GM12878 (cell line): ENCODE measurements around the gene ISL2. TPM values are rescaled to one million over a fixed set of nuclear protein-coding genes. Genes with fewer than 3 reads are reported as not detected.

Experiments
- ATAC-seq: fragments of 200-7000 bp; cut with Tn5 transposase; 3 replicates; pipeline ENCODE4 v1.9.1; 2020; ENCODE audit warnings: mild to moderate bottlenecking, moderate library complexity
- BruUV-seq: library from RNA; stranded (reverse); fragments of 400-500 nt; replicated peaks from 2 replicates; lab custom pipeline; 2021; lab: Mats Ljungman, UMichigan
- CTCF ChIA-PET: fragments of 300-600 bp; sonication (Branson Sonifier 250); formaldehyde crosslinking; extraction: SDS; loops from one replicate; lab custom pipeline; 2021; ENCODE audit warnings: inconsistent platforms; lab: Yijun Ruan, JAX
- POLR2A ChIA-PET: fragments of 350-600 bp; formaldehyde crosslinking; extraction: SDS; loops from one replicate; lab custom pipeline; 2021; ENCODE audit warnings: inconsistent platforms; lab: Charles Lee
- RAD21 ChIA-PET: fragments of 300-600 bp; sonication (Branson Sonifier 250); formaldehyde crosslinking; loops from one replicate; lab custom pipeline; 2023; ENCODE audit warnings: antibody characterized with exemption; ENCODE audit not compliant: unreplicated experiment; lab: Charles Lee
- SMC1A ChIA-PET: fragments of 300-600 bp; sonication (Branson Sonifier 250); formaldehyde crosslinking; loops from one replicate; lab custom pipeline; 2023; ENCODE audit not compliant: unreplicated experiment, uncharacterized antibody; lab: Charles Lee
- DNase-seq: peaks from one replicate; pipeline ENCODE4 v3.0.0-alpha.2; 2011; ENCODE audit warnings: low read depth, low spot score
- FAIRE-seq: peaks from 3 replicates; lab custom pipeline; 2011; peaks lifted over from hg19 to GRCh38; lab: Jason Lieb, UNC
- H2AFZ ChIP-seq: 2 replicates; pipeline ENCODE4 v1.6.0; 2011; ENCODE audit warnings: low read depth, low read length, control low read depth; ENCODE audit not compliant: control insufficient read depth
- H3K27ac ChIP-seq: 2 replicates; pipeline ENCODE4 v1.5.1; 2011; ENCODE audit warnings: control low read depth; ENCODE audit not compliant: control insufficient read depth, insufficient read depth
- H3K27me3 ChIP-seq, 2 experiments: replicated peaks in 1 of 2; 2 replicates each; pipeline versions ENCODE4 v1.6.0 to v1.6.1; 2011; ENCODE audit warnings: low read length in 1 of 2; ENCODE audit not compliant: control insufficient read depth in 2 of 2, insufficient read depth in 2 of 2
- H3K36me3 ChIP-seq, 2 experiments: 2 replicates each; pipeline ENCODE4 v1.5.1; 2011; ENCODE audit warnings: low read length in 1 of 2; ENCODE audit not compliant: control insufficient read depth in 2 of 2, insufficient read depth in 2 of 2
- H3K4me1 ChIP-seq: 2 replicates; pipeline ENCODE4 v1.6.1; 2011; ENCODE audit warnings: mild to moderate bottlenecking, low read length, moderate library complexity, mixed read lengths; ENCODE audit not compliant: control insufficient read depth, insufficient read depth
- H3K4me2 ChIP-seq: 2 replicates; pipeline ENCODE4 v1.6.0; 2011; ENCODE audit warnings: control low read depth; ENCODE audit not compliant: control insufficient read depth, insufficient read depth
- H3K4me3 ChIP-seq: fragments of 200-600 bp; sonication (generic); 2 replicates; pipeline ENCODE4 v1.5.1; 2016
- H3K79me2 ChIP-seq: 2 replicates; pipeline ENCODE4 v1.6.0; 2011; ENCODE audit warnings: low read length; ENCODE audit not compliant: control insufficient read depth, insufficient read depth
- H3K9ac ChIP-seq: 2 replicates; pipeline ENCODE4 v1.8.0; 2011; ENCODE audit warnings: low read length, control low read depth, mixed read lengths; ENCODE audit not compliant: control insufficient read depth, insufficient read depth
- H3K9me3 ChIP-seq: replicated peaks from 3 replicates; pipeline ENCODE4 v1.5.1; 2011; ENCODE audit warnings: mild to moderate bottlenecking, low read length; ENCODE audit not compliant: control insufficient read depth, insufficient read depth
- H4K20me1 ChIP-seq: 2 replicates; pipeline ENCODE4 v1.6.0; 2011; ENCODE audit not compliant: control insufficient read depth, insufficient read depth
- ATF7 ChIP-seq: fragments of 450-650 bp; IDR thresholded peaks from 2 replicates; pipeline ENCODE4 v1.6.1; 2016; ENCODE audit warnings: low read depth, mild to moderate bottlenecking
- MXI1 ChIP-seq: fragments of 150-350 bp; IDR thresholded peaks from 2 replicates; pipeline ENCODE4 v1.6.1; 2011; ENCODE audit warnings: low read depth, mild to moderate bottlenecking, inconsistent platforms, low read length, improper control_type of control experiment
- NR2F1 ChIP-seq: fragments of 450-650 bp; conservative IDR thresholded peaks from 2 replicates; pipeline ENCODE4 v1.6.1; 2017; ENCODE audit warnings: mild to moderate bottlenecking
- PBX3 ChIP-seq: IDR thresholded peaks from 2 replicates; pipeline ENCODE4 v1.6.1; 2011; ENCODE audit warnings: mild to moderate bottlenecking, low read depth, low read length, moderate library complexity; ENCODE audit not compliant: insufficient replicate concordance
- POLR2AphosphoS2 ChIP-seq: IDR thresholded peaks from 2 replicates; pipeline ENCODE4 v1.6.1; 2011; ENCODE audit warnings: low read depth, mild to moderate bottlenecking, low read length, improper control_type of control experiment, moderate library complexity
- PRDM15 ChIP-seq: fragments of 450-650 bp; formaldehyde crosslinking; IDR thresholded peaks from 2 replicates; pipeline ENCODE4 v1.4.0; 2020; ENCODE audit warnings: mild to moderate bottlenecking, moderate library complexity
- SMAD5 ChIP-seq: IDR thresholded peaks from 2 replicates; pipeline ENCODE4 v1.6.1; 2016; ENCODE audit warnings: antibody characterized with exemption, low read depth
- SMC3 ChIP-seq: IDR thresholded peaks from 2 replicates; pipeline ENCODE4 v1.6.1; 2011; ENCODE audit warnings: low read length, improper control_type of control experiment, borderline replicate concordance
- TCF12 ChIP-seq: IDR thresholded peaks from 2 replicates; pipeline ENCODE4 v1.6.1; 2011; ENCODE audit warnings: low read depth, mild to moderate bottlenecking, low read length
- WGBS: methylation state at CpG from one replicate; pipeline ENCODE4 v1.1.6; 2016; ENCODE audit warnings: low lambda C conversion rate; ENCODE audit not compliant: insufficient replicate concordance, insufficient coverage; ENCODE audit errors: missing lambda C conversion rate; 5-methylcytosine and 5-hydroxymethylcytosine counted together
- in situ Hi-C: fragments of 300-500 bp; cut with MboI; formaldehyde crosslinking; loops from 9 replicates; pipeline ENCODE4 v1.14.3; 2018; ENCODE audit warnings: mixed read lengths
- intact Hi-C: fragments of 100-400 bp; cut with micrococcal nuclease; formaldehyde crosslinking; loops from one replicate; pipeline ENCODE4 v1.14.2; 2022; ENCODE audit not compliant: unreplicated experiment
- polyA plus RNA-seq, 11 experiments: library from polyadenylated mRNA; depleted of rRNA in 4 of 11; unstranded in 6 of 11; stranded (reverse) in 5 of 11; fragments of >200 nt; fragmentation: Nextera tagmentation in 4 of 11; fragmentation: Illumina TruSeq in 1 of 11; extraction: Ambion mirVana in 4 of 11; extraction: Trizol in 1 of 11; gene quantifications; 1 replicate in 1 of 11; 2 replicates in 10 of 11; pipeline versions ENCODE4 v1.2.1 to v1.2.3, GENCODE V29; 2011 to 2016; ENCODE audit warnings: inconsistent platforms in 2 of 11, missing spikeins in 2 of 11, low read depth in 1 of 11
- total RNA-seq, 4 experiments: library from RNA; depleted of rRNA in 3 of 4; stranded (reverse); fragments of >200 nt in 3 of 4; fragmentation: Illumina TruSeq in 1 of 4; extraction: Trizol in 1 of 4; gene quantifications; 2 replicates each; pipeline versions ENCODE4 v1.2.1 to v1.2.3, GENCODE V29; 2013 to 2021

The ISL2 gene
- total and polyA plus RNA-seq, 10 of the 15 experiments (the other 5 are each of a cell fraction or from before 2014, with no cell fraction given), result 0.05 to 0.26 (median 0.08) TPM; not detected in 7

GRCh38 chr15:76353903-76354302 is 17.3 kb downstream of the ISL2 start:
- POLR2A ChIA-PET, result no interaction called here
- DNase-seq, result no peak

More at GRCh38 chr15:76353903-76354302, 17.3 kb downstream of the ISL2 start:
- Histone ChIP-seq H3K79me2 (no peaks in the 10 kb centered on the region), H3K9me3 (no peaks in the 10 kb centered on the region), H3K27ac (no peak overlapping the region), H3K36me3 (no peaks in the 10 kb centered on the region), H4K20me1 (no peaks in the 10 kb centered on the region), H3K27me3 (no peaks in the 10 kb centered on the region), H2AFZ (no peak overlapping the region), H3K4me2 (no peak overlapping the region), H3K9ac (no peak overlapping the region), H3K4me1 (no peaks in the 10 kb centered on the region), H3K4me3 (no peak overlapping the region)
- in situ Hi-C loops, result no loop called here
- intact Hi-C loops, result no loop called here
- no peak for TF ChIP-seq SMC3
- TF ChIP-seq PRDM15 (CRISPR knock-in tag), result no peak
- TF ChIP-seq PBX3, result no peak
- no peak for TF ChIP-seq POLR2AphosphoS2
- TF ChIP-seq MXI1, result no peak
- no peak for TF ChIP-seq NR2F1
- no peak for TF ChIP-seq TCF12
- TF ChIP-seq SMAD5, result no peak
- TF ChIP-seq ATF7, result no peak
- ATAC-seq (no peak), FAIRE-seq (no peak)
- BruUV-seq, result no TSS peak
- ChIA-PET SMC1A (interaction anchor here (0.7 kb wide), 1 partner anchor 20 kb away, joined by 3 read pairs; no protein-coding TSS in a partner anchor), CTCF (interaction anchor here (0.9 kb wide), 1 partner anchor 18 kb away, joined by 3 read pairs; no protein-coding TSS in a partner anchor), RAD21 (no interaction called here)
- 88% methylated on average over 10 of the region's 10 CpGs for WGBS
